HCT116 (cell line): ENCODE data around the gene CLRN1. TPM values are rescaled to one million over a fixed set of nuclear protein-coding genes. Genes with fewer than 3 reads are reported as not detected.

ENCODE experiments used
- ATAC-seq: fragments of 200-7000 bp; cut with Tn5 transposase; 2 replicates; pipeline ENCODE4 v1.9.1; 2020; ENCODE audit warnings: mild to moderate bottlenecking, moderate library complexity
- BruUV-seq: library from RNA; stranded (reverse); fragments of 400-500 nt; replicated peaks from 2 replicates; lab custom pipeline; 2021; lab: Mats Ljungman, UMichigan
- CTCF ChIA-PET: fragments of 300-600 bp; sonication (Branson Sonifier 250); formaldehyde crosslinking; loops from one replicate; lab custom pipeline; 2021; ENCODE audit warnings: antibody characterized with exemption; lab: Charles Lee
- POLR2A ChIA-PET: fragments of 300-600, 350-600 bp; sonication (Branson Sonifier 250); formaldehyde crosslinking; loops from one replicate; lab custom pipeline; 2021; ENCODE audit warnings: antibody characterized with exemption; lab: Charles Lee
- RAD21 ChIA-PET, 2 experiments: fragments of 300-600 bp; sonication (Branson Sonifier 250); formaldehyde crosslinking; loops; one replicate each; lab custom pipeline; 2023; ENCODE audit warnings: low total read pairs in 2 of 2; ENCODE audit not compliant: uncharacterized antibody in 2 of 2, unreplicated experiment in 2 of 2, low non-redundant PET in 1 of 2; lab: Charles Lee
- DNase-seq: peaks from one replicate; pipeline ENCODE4 v3.0.0-alpha.2; 2010; ENCODE audit warnings: low read depth, low spot score
- H2AFZ ChIP-seq: fragments of 200-600 bp; shearing (Covaris generic), sonication (generic); 2 replicates; pipeline ENCODE4 v1.6.1; 2017; ENCODE audit warnings: low read depth, mixed run types, mixed read lengths, antibody characterized with exemption, low read length; ENCODE audit not compliant: poor library complexity, severe bottlenecking
- H3K27ac ChIP-seq: 2 replicates; pipeline ENCODE4 v1.5.1; 2012; ENCODE audit warnings: low read depth, low read length
- H3K27me3 ChIP-seq: fragments of 200-600 bp; sonication (generic); 2 replicates; pipeline ENCODE4 v1.6.1; 2016; ENCODE audit warnings: mixed run types, low read length, mixed read lengths; ENCODE audit not compliant: insufficient read depth
- H3K36me3 ChIP-seq, 2 experiments: fragments of 200-500 bp in 1 of 2; fragments of 200-600 bp in 1 of 2; sonication (Bioruptor generic) in 1 of 2; sonication (generic) in 1 of 2; 2 replicates each; pipeline versions ENCODE4 v1.5.1 to v1.6.1; 2014 to 2016; ENCODE audit warnings: low read length in 2 of 2, inconsistent platforms in 1 of 2, mixed read lengths in 1 of 2, mixed run types in 1 of 2; ENCODE audit not compliant: insufficient read depth in 2 of 2, control insufficient read depth in 1 of 2
- H3K4me1 ChIP-seq, 2 experiments: fragments of 200-600 bp in 1 of 2; sonication (generic) in 1 of 2; 2 replicates each; pipeline versions ENCODE4 v1.5.1 to v1.6.1; 2012 to 2017; ENCODE audit warnings: low read length in 2 of 2, inconsistent platforms in 1 of 2, mild to moderate bottlenecking in 1 of 2, mixed read lengths in 1 of 2, mixed run types in 1 of 2, moderate library complexity in 1 of 2; ENCODE audit not compliant: insufficient read depth in 2 of 2, control insufficient read depth in 1 of 2
- H3K4me2 ChIP-seq: fragments of 200-600 bp; sonication (generic); 2 replicates; pipeline ENCODE4 v1.6.1; 2017; ENCODE audit warnings: mixed run types, low read length, mixed read lengths
- H3K4me3 ChIP-seq, 2 experiments: fragments of 200-600 bp in 1 of 2; sonication (generic) in 1 of 2; replicated peaks in 1 of 2; 2 replicates each; pipeline ENCODE4 v1.5.1; 2011 to 2016; ENCODE audit warnings: low read length in 2 of 2, control low read depth in 1 of 2, low read depth in 1 of 2, mild to moderate bottlenecking in 1 of 2, mixed read lengths in 1 of 2, mixed run types in 1 of 2
- H3K79me2 ChIP-seq: fragments of 200-600 bp; sonication (generic); 2 replicates; pipeline ENCODE4 v1.6.1; 2017; ENCODE audit warnings: mild to moderate bottlenecking, mixed run types, low read length, moderate library complexity, mixed read lengths; ENCODE audit not compliant: insufficient read depth
- H3K9ac ChIP-seq: fragments of 200-600 bp; sonication (generic); 2 replicates; pipeline ENCODE4 v1.6.1; 2016; ENCODE audit warnings: low read length, mixed read lengths
- H3K9me2 ChIP-seq: fragments of 200-600 bp; sonication (generic), shearing (Covaris generic); 2 replicates; pipeline ENCODE4 v1.6.1; 2017; ENCODE audit warnings: mixed run types, mild to moderate bottlenecking, moderate library complexity; ENCODE audit not compliant: insufficient read depth
- H3K9me3 ChIP-seq, 2 experiments: fragments of 200-500 bp in 1 of 2; fragments of 200-600 bp in 1 of 2; sonication (Bioruptor generic) in 1 of 2; sonication (generic) in 1 of 2; 2 replicates each; pipeline ENCODE4 v1.6.1; 2014 to 2017; ENCODE audit warnings: low read length in 2 of 2, mixed read lengths in 2 of 2, inconsistent platforms in 1 of 2, low read depth in 1 of 2, mild to moderate bottlenecking in 1 of 2, mixed run types in 1 of 2, moderate library complexity in 1 of 2; ENCODE audit not compliant: control insufficient read depth in 1 of 2, insufficient read depth in 1 of 2
- H4K20me1 ChIP-seq: fragments of 200-600 bp; sonication (generic), shearing (Covaris generic); 2 replicates; pipeline ENCODE4 v1.6.1; 2017; ENCODE audit warnings: mixed run types, mild to moderate bottlenecking, moderate library complexity; ENCODE audit not compliant: insufficient read depth
- ATF3 ChIP-seq: IDR thresholded peaks from 2 replicates; pipeline ENCODE4 v1.6.1; 2012
- CBX3 ChIP-seq: IDR thresholded peaks from 2 replicates; pipeline ENCODE4 v1.6.1; 2012; ENCODE audit warnings: low read depth
- EGR1 ChIP-seq: IDR thresholded peaks from 2 replicates; pipeline ENCODE4 v1.6.1; 2012; ENCODE audit warnings: low read depth
- ELF1 ChIP-seq: IDR thresholded peaks from 2 replicates; pipeline ENCODE4 v1.6.1; 2012; ENCODE audit warnings: low read depth, borderline replicate concordance
- EZH2phosphoT487 ChIP-seq: fragments of 200-600 bp; IDR thresholded peaks from 2 replicates; pipeline ENCODE4 v1.6.1; 2018; ENCODE audit warnings: antibody characterized with exemption, borderline replicate concordance
- FOSL1 ChIP-seq: IDR thresholded peaks from 2 replicates; pipeline ENCODE4 v1.6.1; 2012; ENCODE audit warnings: low read depth
- JUND ChIP-seq: IDR thresholded peaks from 2 replicates; pipeline ENCODE4 v1.6.1; 2012
- POLR2A ChIP-seq: IDR thresholded peaks from 2 replicates; pipeline ENCODE4 v1.7.0; 2011; ENCODE audit warnings: borderline replicate concordance; ENCODE audit not compliant: insufficient read depth, insufficient read length; ENCODE audit errors: extremely low read depth
- RAD21 ChIP-seq: IDR thresholded peaks from 2 replicates; pipeline ENCODE4 v1.6.1; 2012; ENCODE audit warnings: low read depth, mild to moderate bottlenecking
- SP1 ChIP-seq: IDR thresholded peaks from 2 replicates; pipeline ENCODE4 v1.6.1; 2012; ENCODE audit warnings: low read depth
- SRF ChIP-seq: IDR thresholded peaks from 2 replicates; pipeline ENCODE4 v1.6.1; 2012; ENCODE audit warnings: low read depth
- TCF7L2 ChIP-seq: IDR thresholded peaks from 2 replicates; pipeline ENCODE4 v1.7.0; 2011; ENCODE audit warnings: borderline replicate concordance, inconsistent platforms; ENCODE audit not compliant: insufficient read depth, insufficient read length; ENCODE audit errors: extremely low read depth
- YY1 ChIP-seq: IDR thresholded peaks from 2 replicates; pipeline ENCODE4 v1.6.1; 2011; ENCODE audit warnings: low read length, low read depth, moderate library complexity, mild to moderate bottlenecking; ENCODE audit not compliant: insufficient replicate concordance; ENCODE audit errors: extremely low read depth
- ZNF274 ChIP-seq: fragments of 200-500 bp; sonication (Bioruptor generic); IDR thresholded peaks from 2 replicates; pipeline ENCODE4 v1.6.1; 2014; ENCODE audit warnings: mild to moderate bottlenecking, low read depth, low read length, inconsistent platforms
- intact Hi-C: fragments of 100-400 bp; cut with micrococcal nuclease; formaldehyde crosslinking; loops from 2 replicates; pipeline ENCODE4 v1.10.0; 2022
- total RNA-seq: library from RNA; stranded (reverse); gene quantifications from one replicate; pipeline ENCODE4 v1.2.1, GENCODE V29; 2021; ENCODE audit not compliant: unreplicated experiment

CLRN1 gene
- total RNA-seq, 1 experiment from 2014 or later: not detected

- Histone ChIP-seq H3K9me2 (no peaks in the 10 kb centered on the region), H3K4me1 (peaks cover 0 to 3% of the 10 kb centered on the region in 2 experiments; a peak in 2 of 4 replicates), H3K9me3 (no peaks in the 10 kb centered on the region), H3K27me3 (peaks cover 20% of the 10 kb centered on the region; the same call in 1 of the 2 replicates), H3K9ac (no peak overlapping the region), H3K4me3 (no peak overlapping the region), H4K20me1 (no peaks in the 10 kb centered on the region), H3K27ac (no peak overlapping the region), H3K79me2 (no peaks in the 10 kb centered on the region), H3K36me3 (no peaks in the 10 kb centered on the region), H2AFZ (no peak overlapping the region), H3K4me2 (no peak overlapping the region)
- ATAC-seq (no peak), DNase-seq (no peak)
- TF ChIP-seq ELF1 (no peak), EGR1 (no peak), FOSL1 (no peak), YY1 (no peak), JUND (no peak), SP1 (no peak), ZNF274 (no peak), ATF3 (no peak), SRF (no peak), RAD21 (no peak), EZH2phosphoT487 (no peak), POLR2A (no peak), CBX3 (no peak), TCF7L2 (no peak)
- ChIA-PET CTCF (no interaction called here), RAD21 (no interaction called here), POLR2A (no interaction called here)
- intact Hi-C loops: loop anchor here (10.0 kb wide), 1 partner anchor 365 kb away; no protein-coding TSS in a partner anchor
- BruUV-seq: no TSS peak
These were observed 52.3 kb downstream of the CLRN1 start for GRCh38 chr3:150920236-150920635.
